ENCODE measurements around the gene C9orf152. TPM values are rescaled to one million over a fixed set of nuclear protein-coding genes. Genes with fewer than 3 reads are reported as not detected.

The C9orf152 gene
- total and polyA plus RNA-seq, 9 of the 15 experiments (the other 6 are each of a cell fraction or from before 2014, with no cell fraction given) = not detected

DNA sequence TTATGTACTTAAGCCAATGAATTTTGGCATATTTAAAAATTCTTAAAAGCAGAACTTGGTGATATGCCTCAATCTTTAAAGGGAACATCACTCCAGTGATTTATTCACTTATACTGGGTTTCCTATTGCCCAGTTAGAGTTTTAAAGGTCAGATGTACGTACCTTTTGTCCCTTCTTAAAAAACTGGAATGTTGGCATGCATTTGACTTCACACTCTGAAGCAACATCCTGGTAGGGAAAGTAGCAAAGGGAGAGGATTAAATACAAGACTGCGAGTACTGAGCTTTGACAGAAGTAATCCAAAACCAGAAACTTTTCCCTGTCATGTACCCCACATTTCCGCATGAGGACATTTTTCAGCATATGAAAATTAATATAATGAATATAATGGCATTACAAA is 36.7 kb upstream of the C9orf152 start (continued):
- TF ChIP-seq, protein P1, sequence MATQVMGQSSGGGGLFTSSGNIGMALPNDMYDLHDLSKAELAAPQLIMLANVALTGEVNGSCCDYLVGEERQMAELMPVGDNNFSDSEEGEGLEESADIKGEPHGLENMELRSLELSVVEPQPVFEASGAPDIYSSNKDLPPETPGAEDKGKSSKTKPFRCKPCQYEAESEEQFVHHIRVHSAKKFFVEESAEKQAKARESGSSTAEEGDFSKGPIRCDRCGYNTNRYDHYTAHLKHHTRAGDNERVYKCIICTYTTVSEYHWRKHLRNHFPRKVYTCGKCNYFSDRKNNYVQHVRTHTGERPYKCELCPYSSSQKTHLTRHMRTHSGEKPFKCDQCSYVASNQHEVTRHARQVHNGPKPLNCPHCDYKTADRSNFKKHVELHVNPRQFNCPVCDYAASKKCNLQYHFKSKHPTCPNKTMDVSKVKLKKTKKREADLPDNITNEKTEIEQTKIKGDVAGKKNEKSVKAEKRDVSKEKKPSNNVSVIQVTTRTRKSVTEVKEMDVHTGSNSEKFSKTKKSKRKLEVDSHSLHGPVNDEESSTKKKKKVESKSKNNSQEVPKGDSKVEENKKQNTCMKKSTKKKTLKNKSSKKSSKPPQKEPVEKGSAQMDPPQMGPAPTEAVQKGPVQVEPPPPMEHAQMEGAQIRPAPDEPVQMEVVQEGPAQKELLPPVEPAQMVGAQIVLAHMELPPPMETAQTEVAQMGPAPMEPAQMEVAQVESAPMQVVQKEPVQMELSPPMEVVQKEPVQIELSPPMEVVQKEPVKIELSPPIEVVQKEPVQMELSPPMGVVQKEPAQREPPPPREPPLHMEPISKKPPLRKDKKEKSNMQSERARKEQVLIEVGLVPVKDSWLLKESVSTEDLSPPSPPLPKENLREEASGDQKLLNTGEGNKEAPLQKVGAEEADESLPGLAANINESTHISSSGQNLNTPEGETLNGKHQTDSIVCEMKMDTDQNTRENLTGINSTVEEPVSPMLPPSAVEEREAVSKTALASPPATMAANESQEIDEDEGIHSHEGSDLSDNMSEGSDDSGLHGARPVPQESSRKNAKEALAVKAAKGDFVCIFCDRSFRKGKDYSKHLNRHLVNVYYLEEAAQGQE (IDR thresholded peaks at IDR 0.05; ENCODE audit: borderline replicate concordance) = no peak
- TF ChIP-seq, protein P1 (CRISPR knock-in tag; IDR thresholded peaks at IDR 0.05; ENCODE audit: low read depth) = no peak
- TF ChIP-seq, protein P2, sequence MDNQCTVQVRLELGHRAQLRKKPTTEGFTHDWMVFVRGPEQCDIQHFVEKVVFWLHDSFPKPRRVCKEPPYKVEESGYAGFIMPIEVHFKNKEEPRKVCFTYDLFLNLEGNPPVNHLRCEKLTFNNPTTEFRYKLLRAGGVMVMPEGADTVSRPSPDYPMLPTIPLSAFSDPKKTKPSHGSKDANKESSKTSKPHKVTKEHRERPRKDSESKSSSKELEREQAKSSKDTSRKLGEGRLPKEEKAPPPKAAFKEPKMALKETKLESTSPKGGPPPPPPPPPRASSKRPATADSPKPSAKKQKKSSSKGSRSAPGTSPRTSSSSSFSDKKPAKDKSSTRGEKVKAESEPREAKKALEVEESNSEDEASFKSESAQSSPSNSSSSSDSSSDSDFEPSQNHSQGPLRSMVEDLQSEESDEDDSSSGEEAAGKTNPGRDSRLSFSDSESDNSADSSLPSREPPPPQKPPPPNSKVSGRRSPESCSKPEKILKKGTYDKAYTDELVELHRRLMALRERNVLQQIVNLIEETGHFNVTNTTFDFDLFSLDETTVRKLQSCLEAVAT (IDR thresholded peaks at IDR 0.05) = no peak
- TF ChIP-seq STAG1 (CRISPR knock-in tag; IDR thresholded peaks at IDR 0.05; ENCODE audit: borderline replicate concordance) = no peak
- TF ChIP-seq BRD4 (IDR thresholded peaks at IDR 0.05) = no peak
- no peak for TF ChIP-seq MBD2 (IDR thresholded peaks at IDR 0.05; ENCODE audit: borderline replicate concordance, low read depth)
- TF ChIP-seq ZNF445 (CRISPR knock-in tag; IDR thresholded peaks at IDR 0.05; ENCODE audit: low read depth) = no peak

All from K562 (cell line).